ENCODE measurements around the gene GPA33. TPM values are rescaled to one million over a fixed set of nuclear protein-coding genes. Genes with fewer than 3 reads are reported as not detected.

The GPA33 gene
- total RNA-seq, 1 donor from 2014 or later = 0.74 TPM

- Histone ChIP-seq H3K4me1 (no peaks in the 10 kb centered on the region), H3K4me3 (no peak overlapping the region), H3K36me3 (no peaks in the 10 kb centered on the region), H3K27me3 (no peaks in the 10 kb centered on the region), H3K9me3 (no peaks in the 10 kb centered on the region), H3K27ac (no peak overlapping the region)
- DNase-seq (ENCODE audit: extremely low spot score in 2 of 2) = no peak
- TF ChIP-seq CTCF (IDR thresholded peaks at IDR 0.05) (no peak), POLR2AphosphoS5 (IDR thresholded peaks at IDR 0.05; ENCODE audit: insufficient read depth in 1 of 2, low read depth in 1 of 2) (no peak), POLR2A (IDR thresholded peaks at IDR 0.05) (no peak)
- intact Hi-C loops (cut with DNase I) = no loop called here
Observed at GRCh38 chr1:167136191-167136614, 46.0 kb upstream of the GPA33 start.

DNA sequence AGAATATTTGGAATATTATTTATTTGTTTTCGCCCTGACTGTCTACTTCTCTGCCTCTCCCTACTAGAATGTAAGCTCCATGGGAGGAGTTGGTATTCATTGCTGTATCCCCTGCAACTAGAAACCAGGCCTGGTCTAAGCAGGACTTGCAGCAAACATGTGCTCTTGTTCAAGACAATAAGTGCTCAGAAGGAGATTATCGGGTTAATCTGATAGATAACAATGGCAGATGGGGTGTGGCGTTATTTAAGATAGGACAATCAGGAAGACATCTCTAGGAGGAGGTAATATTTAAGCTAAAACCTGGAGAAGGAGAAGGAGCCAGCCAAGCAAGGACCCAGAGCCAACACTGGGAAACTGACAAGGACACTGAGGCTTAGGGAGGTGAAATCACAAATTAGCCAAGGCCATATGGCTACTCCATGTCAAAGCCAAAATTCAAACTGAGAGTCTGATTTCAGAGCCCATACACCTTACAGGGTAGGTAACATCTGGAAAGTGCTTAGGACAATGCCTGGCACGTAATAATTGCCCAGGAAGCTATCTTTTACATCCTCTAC is 45.2 kb upstream of the GPA33 start:
- Histone ChIP-seq H3K4me1 (no peaks in the 10 kb centered on the region), H3K27me3 (no peaks in the 10 kb centered on the region), H3K27ac (no peak overlapping the region), H3K9me3 (no peaks in the 10 kb centered on the region), H3K4me3 (no peak overlapping the region), H3K36me3 (no peaks in the 10 kb centered on the region)
- no peak for DNase-seq (ENCODE audit: extremely low spot score in 2 of 2)
- intact Hi-C loops (cut with DNase I) = no loop called here
- TF ChIP-seq POLR2AphosphoS5 (IDR thresholded peaks at IDR 0.05; ENCODE audit: insufficient read depth in 1 of 2, low read depth in 1 of 2) (no peak), CTCF (IDR thresholded peaks at IDR 0.05) (no peak), POLR2A (IDR thresholded peaks at IDR 0.05) (no peak)

DNA sequence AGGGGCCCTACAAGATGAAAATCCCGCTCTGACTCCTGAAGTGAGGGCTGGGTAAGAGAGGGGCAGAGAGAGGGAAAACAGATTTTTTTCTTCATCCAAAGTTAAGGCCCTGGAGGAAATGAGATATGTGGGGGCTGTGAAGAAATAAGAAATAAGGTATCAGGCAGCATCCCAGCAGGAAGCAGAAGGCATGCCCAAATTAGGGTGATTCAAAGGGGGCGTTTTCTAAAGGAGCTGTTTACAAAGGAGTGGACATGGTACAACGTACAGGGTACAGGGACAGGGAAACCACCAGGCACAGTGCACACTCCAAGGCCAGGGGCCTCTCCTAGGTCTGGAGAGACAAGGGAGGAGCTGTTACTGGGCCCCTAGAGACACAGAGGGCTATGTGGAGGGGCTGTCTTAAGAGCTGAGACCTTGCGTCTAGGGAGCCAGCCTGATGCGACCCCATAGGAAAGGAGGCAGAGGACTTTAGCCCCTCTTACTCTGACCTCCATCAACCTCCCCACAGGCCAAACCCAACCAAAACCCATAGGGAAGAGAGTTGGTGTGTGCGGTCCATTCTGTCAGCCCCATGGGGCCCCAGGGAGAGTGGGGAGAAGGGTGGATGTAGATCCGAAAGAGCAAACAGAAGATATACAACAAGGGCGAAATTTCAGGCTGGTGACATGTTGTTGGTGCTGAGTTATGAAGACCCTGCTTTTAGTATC is 42.3 kb upstream of the GPA33 start:
- no peaks in the 10 kb centered on the region for H3K36me3 ChIP-seq
- no peak overlapping the region for H3K4me3 ChIP-seq
- H3K4me1 ChIP-seq = no peaks in the 10 kb centered on the region
- TF ChIP-seq CTCF (IDR thresholded peaks at IDR 0.05) (no peak), POLR2AphosphoS5 (IDR thresholded peaks at IDR 0.05; ENCODE audit: insufficient read depth in 1 of 2, low read depth in 1 of 2) (no peak), POLR2A (IDR thresholded peaks at IDR 0.05) (no peak)
- H3K27me3 ChIP-seq = no peaks in the 10 kb centered on the region
- DNase-seq (ENCODE audit: extremely low spot score in 2 of 2) = peak in 1 of 2 donors; percentile 56
- no peak overlapping the region for H3K27ac ChIP-seq
- no peaks in the 10 kb centered on the region for H3K9me3 ChIP-seq
- intact Hi-C loops (cut with DNase I) = no loop called here

- Histone ChIP-seq H3K27ac (no peak overlapping the region), H3K4me1 (no peaks in the 10 kb centered on the region), H3K9me3 (no peaks in the 10 kb centered on the region), H3K4me3 (no peak overlapping the region), H3K36me3 (no peaks in the 10 kb centered on the region), H3K27me3 (no peaks in the 10 kb centered on the region)
- TF ChIP-seq POLR2AphosphoS5 (IDR thresholded peaks at IDR 0.05; ENCODE audit: insufficient read depth in 1 of 2, low read depth in 1 of 2) = no peak
- intact Hi-C loops (cut with DNase I) = no loop called here
- DNase-seq (ENCODE audit: extremely low spot score in 2 of 2) = peak in 1 of 2 donors; percentile 8
Observed at GRCh38 chr1:167130829-167131510, 40.8 kb upstream of the GPA33 start.

DNA sequence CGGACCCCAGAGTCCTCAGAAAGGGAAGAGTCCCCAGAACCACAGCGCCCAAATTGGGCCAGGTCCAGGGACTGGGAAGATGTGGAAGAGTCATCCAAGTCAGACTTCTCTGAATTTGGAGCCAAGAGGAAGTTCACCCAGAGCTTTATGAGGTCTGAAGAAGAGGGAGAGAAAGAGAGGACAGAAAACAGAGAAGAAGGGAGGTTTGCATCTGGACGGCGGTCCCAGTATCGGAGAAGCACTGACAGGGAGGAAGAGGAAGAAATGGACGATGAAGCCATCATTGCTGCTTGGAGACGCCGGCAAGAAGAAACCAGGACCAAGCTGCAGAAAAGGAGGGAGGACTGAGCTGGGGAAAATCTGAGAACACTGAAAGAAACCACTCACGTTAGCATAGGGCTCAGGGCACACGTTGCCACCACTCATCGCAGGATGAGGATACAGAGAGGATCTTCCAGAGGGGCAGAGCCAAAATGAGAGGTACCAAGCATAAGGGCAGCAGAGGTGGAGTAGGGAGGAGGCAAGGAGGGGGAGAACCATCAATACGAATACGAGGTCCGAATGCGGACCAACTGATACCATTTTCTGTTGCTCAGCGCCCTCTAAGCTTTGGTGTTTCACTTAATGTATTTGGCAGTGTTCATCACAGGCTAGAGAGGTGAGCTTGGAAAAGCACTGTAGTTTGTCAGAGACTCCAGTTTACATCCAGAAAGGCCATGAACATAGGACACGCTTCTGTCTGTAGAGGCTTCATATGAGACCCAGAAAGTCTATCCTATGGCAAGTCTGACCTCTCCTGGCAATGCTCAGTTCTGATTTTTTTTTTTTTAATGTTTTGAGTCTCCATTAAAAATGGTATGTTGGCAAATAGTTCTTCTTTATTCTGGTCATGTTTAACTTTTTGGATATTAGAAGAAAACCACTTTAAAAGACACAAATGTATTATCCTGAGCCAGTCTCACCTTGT is 38.4 kb upstream of the GPA33 start:
- TF ChIP-seq CTCF (IDR thresholded peaks at IDR 0.05) (no peak), POLR2A (IDR thresholded peaks at IDR 0.05) (no peak), POLR2AphosphoS5 (IDR thresholded peaks at IDR 0.05; ENCODE audit: insufficient read depth in 1 of 2, low read depth in 1 of 2) (no peak)
- no peaks in the 10 kb centered on the region for H3K4me1 ChIP-seq
- DNase-seq (ENCODE audit: extremely low spot score in 2 of 2) = peak in 1 of 2 donors; percentile 47
- H3K4me3 ChIP-seq = no peak overlapping the region
- no peaks in the 10 kb centered on the region for H3K27me3 ChIP-seq
- no peaks in the 10 kb centered on the region for H3K36me3 ChIP-seq
- no peaks in the 10 kb centered on the region for H3K9me3 ChIP-seq
- intact Hi-C loops (cut with DNase I) = no loop called here
- H3K27ac ChIP-seq = no peak overlapping the region
